SK-N-DZ (cell line): ENCODE measurements around the gene LEP.

Experiments used
- DNase-seq: peaks from one replicate; pipeline ENCODE4 v3.0.0-alpha.2; 2015; ENCODE audit warnings: low spot score

Gene LEP

DNA sequence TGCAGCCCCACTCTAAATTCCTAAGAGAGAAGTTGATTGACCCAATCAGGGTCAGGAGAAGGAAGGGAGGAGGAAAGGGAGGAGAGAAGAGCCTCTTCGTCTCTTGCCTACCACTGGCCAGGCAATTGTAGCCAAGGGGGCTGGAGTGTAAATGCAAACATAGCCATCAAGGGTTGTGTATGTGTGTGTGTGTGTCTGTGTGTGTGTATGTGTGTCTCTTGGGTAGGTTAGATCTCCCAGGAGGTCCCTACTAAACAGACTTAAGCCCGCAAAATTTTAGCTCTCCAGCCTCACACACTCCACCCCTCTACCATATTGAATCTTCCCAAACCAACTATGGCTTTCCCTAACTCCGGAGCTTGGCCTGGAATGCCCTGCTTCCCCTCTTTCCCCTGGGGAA, 3.8 kb downstream of the LEP start:
- no peak for DNase-seq

DNA sequence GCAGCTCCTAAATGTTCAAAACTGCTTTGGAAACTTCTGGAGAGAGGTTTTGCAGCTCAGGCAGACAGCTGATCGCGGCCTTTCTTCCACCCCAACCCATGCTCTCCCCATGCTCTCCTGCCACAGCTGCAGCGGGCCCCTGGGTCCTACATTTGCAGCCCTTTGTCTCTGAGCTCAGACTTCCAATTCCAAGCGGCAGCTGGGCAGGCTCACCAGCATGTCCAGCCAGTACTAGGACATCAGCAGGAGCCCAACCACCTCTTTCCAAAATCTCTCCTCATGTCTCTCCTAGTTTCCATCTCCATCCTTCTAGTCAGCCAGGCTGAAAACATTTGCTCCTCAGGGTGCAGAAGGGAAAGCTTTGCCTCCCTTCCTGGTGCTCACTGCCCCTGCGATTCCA, 6.0 kb downstream of the LEP start:
- no peak for DNase-seq

DNA sequence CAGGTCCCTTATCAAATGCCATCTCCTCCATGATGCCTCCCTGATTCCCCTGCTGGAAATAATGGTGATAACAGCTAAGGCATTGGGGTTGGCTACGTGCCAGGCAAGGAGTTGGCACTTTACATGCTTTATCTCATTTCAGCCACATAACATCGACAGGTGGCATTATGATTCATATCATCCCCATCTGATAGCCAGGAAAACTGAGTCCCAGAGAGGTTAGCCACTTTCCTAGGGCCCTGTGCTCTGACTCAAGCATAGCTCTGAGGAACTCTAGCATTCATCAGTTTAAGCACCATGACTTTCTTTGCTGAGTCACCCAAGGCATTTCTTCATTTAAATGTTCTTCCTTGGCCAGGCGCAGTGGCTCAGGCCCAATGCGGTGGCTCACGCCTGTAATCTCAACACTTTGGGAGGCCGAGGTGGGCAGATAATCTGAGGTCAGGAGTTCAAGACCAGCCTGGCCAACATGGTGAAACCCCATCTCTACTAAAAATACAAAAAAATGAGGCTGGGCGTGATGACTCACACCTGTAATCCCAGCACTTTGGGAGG, 6.6 kb downstream of the LEP start:
- no peak for DNase-seq

DNA sequence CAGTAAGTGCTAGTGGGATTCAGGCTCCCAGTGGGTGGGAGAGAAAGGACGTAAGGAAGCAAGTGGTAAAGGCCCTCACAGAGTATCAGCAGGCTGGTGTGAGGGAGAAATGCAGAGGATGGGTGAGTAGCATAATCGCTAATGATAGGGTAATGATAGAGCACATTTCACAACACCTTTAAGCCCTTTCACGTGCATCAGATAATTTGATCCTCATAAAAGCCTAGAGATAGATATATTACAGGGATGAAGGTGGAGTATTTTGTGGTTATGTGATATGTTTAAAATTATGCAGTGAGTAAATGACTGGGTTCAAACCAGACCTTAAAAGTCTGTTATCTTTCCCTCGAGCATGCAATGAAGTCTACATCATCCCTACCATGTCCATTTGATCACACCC, 10.3 kb downstream of the LEP start:
- no peak for DNase-seq

DNA sequence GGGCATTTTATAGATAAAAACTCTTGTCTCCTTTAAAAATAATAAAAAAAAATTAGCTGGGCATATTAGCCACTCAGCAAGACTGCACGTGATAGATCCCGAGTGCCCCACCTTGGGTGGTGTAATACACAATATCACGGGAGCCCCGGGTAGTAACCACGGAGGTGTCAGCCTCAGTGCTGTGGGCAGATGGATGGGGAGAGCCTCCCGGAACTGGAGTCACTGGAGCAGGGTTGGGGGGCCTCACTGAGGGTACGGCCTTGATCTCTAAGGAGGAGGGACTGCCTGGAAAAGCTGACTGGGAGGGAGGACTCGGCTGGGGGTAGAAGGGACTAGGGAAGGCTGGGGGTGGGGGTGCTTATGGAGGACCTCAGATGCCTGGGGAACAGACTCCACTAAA, 12.6 kb downstream of the LEP start:
- no peak for DNase-seq

DNA sequence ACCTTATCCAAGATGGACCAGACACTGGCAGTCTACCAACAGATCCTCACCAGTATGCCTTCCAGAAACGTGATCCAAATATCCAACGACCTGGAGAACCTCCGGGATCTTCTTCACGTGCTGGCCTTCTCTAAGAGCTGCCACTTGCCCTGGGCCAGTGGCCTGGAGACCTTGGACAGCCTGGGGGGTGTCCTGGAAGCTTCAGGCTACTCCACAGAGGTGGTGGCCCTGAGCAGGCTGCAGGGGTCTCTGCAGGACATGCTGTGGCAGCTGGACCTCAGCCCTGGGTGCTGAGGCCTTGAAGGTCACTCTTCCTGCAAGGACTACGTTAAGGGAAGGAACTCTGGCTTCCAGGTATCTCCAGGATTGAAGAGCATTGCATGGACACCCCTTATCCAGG, 13.4 kb downstream of the LEP start:
- no peak for DNase-seq

DNA sequence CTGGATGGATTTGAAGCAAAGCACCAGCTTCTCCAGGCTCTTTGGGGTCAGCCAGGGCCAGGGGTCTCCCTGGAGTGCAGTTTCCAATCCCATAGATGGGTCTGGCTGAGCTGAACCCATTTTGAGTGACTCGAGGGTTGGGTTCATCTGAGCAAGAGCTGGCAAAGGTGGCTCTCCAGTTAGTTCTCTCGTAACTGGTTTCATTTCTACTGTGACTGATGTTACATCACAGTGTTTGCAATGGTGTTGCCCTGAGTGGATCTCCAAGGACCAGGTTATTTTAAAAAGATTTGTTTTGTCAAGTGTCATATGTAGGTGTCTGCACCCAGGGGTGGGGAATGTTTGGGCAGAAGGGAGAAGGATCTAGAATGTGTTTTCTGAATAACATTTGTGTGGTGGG, 14.2 kb downstream of the LEP start:
- DNase-seq, result no peak

DNA sequence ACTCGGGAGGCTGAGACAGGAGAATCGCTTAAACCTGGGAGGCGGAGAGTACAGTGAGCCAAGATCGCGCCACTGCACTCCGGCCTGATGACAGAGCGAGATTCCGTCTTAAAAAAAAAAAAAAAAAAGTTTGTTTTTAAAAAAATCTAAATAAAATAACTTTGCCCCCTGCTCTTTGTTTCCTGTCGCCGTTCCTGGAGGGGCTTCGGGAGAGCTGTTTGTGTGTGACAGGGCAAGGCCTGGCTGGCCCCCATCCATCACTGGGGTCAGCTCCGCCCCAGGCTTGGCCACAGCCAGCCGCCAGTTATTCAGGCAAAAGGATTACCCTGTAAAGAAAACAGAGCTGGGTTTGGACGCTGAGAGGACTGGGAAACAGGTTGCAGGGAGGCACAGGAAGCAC, 16.4 kb downstream of the LEP start:
- DNase-seq, result no peak

DNA sequence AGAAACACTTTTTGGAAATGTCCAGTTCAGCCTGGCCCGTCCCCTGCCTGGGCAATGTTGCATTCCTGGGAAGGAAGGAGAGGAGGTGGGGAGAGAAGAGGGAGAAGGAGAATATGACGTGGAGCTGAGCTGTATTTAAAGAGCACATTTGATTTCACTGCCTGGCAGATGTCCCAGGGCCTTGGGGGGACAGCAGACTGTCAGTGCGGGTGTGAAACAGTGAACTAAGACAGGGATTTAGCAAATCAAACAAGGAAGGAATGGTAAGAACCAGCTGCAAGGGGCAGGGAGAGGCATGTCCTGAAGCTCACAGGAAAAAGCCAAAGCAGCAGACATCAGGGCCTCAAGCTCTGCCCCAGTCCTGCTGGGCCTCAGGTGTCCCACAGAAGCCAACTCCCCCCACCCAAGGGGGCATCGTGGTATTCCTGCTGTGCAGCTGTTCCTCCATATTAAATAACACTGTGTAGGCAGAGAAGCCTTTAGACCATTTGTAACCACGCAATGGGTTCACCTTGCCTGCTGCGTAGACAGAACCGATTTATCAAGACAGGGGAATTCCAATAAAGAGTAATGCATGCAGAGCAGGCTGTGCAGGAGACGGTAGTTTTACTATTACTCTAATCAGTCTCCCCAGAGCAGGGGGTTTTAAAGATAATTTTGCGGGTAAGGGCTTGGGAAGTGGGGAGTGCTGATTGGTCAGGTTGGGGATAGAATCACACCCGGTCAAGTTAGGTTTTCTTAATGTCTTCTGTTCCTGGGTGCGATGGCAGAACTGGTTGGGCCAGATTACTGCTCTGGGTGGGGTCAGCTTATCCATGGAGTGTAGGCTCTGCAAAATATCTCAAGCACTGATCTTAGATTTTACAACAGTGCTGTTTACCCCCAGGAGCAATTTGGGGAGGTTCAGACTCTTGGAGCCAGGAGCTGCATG, 18.3 kb downstream of the LEP start:
- DNase-seq, result no peak

DNA sequence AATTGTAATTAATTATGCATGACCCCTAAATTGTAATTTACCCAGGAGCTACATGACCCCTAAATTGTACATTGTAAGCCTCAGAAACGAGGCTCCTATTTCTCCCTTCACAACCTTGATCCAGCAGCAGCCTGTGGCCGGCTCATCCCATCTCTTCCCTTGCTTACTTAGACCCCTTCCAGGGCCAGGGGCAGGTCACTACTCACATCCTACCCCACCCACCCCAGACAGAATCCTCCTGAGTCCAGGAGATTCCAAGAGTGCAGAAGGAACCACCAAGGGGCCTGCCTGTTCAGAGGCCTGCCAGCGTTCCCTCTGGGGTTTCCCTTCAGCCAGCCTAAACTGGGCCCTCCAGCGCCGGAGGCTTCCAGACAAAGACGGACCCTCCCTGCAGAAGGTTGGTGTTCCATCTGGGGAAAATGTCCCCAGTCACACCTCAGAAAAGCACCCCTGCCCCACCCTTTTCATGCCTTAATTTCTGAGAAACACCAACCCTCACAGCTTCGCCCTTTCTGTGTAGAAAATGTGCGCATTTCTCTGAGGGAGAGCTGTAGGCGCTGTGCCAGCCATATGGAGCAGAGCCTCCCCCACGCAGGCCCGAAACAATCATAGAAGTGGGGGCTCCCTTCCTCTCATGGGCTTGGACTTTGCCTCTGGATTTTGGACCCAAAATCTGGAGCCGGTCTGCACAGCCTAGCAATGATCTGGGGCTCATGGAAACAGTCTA, 19.2 kb downstream of the LEP start:
- no peak for DNase-seq

DNA sequence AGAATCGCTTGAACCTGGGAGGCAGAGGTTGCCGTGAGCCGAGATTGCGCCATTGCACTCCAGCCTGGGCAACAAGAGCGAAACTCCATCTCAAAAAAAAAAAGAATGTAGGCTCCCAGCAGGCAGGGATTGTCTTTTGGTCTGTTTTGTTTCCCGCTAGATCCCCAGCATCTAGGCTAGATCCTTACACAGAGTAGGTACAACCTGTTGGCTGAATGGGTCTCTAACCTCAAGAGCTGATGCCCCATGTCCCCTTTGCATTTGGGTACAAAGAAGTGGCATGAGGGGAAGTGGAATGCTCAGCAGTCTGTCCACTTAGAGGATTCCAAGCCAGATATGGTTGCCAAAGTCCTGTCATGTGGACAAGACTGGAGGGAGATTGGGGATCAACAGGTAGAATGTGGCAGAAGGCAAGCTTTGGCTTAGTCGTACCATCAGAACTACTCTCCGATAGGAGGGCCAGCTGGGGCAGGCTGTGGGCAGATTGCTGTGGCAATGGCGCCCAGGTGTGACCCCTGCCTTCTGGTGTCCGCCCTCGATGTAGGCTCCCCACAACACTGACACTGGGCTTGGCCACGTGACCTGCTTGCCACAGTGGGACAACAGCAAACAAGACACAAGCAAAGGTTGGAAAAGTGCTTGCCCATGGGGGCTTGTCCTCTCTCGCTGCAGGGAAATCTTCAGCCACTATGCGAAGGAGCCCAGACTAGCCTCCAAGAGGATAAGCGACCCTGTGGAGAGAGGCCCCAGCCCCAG, 21.4 kb downstream of the LEP start:
- DNase-seq, result no peak

DNA sequence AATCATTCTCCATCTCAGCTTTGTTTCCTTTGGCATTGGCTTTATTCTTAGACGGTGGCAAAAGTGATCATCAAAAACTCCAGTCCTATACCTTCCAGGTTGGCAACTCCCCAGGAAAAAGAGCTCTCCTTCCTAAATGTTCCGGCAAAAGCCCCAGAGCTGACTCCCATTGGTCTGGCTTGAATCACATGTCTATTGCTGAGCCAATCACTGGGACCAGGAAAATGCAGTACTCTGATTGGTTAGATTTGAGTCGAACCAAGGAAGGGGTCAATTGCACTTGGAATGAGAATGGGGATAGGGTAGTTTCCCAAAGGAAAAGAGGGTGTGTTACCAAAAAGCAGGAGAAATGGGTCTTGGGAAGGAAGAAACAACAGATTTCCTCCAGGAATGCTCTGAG, 22.3 kb downstream of the LEP start:
- DNase-seq, result no peak

DNA sequence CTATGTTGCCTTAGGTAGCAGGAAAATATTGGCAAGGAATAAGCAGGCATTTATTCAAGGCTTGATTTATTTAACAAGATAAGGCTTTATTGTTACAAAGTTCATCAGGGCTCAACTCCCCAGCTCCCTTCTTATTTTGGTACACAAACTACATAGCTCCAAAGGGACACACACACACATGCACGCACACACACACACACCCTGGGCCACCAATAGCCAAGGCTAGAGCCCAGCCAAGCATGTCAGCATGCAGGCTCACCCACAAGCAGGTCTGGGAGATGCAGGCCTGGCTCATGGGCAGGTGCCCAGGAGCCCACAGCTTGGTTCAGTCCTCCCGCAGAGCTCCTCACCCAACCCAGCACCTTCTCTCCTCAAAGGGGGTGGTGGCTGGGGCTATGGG, 23.4 kb downstream of the LEP start:
- DNase-seq, result no peak

DNA sequence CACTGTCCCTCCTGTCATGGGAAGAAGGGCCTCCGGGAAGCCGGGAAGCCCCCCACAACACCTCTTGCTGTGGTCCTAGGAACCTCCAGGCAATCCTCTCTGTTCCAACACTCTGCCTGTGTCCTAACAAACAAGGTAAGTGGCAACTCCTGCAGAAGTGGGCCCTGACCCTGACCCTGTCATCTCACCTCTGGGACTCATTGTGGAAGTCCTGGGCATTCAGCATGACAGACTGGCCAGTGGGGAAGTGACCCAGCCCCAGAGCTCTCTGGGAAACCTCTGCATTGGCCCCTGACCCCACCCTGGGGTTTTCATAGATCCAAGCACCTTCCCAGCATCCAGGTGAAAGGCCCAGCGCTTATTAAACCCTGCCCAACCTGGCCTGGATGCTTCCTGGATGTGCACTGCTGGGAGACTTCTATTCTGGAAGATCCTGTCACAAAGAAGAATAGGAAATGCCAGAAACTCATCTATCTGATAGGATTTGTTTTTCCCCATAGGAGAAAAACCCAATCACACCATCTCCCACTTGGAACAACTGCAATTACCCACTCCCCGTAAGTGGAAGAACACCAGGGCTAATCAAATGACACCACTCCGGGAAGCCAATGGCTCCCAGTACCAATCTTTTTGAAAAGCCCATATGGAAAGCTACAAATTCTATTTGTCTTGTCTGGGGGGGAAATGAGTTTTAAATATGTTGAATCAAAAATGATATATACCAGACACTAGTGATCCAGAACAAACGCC, 24.3 kb downstream of the LEP start:
- no peak for DNase-seq

DNA sequence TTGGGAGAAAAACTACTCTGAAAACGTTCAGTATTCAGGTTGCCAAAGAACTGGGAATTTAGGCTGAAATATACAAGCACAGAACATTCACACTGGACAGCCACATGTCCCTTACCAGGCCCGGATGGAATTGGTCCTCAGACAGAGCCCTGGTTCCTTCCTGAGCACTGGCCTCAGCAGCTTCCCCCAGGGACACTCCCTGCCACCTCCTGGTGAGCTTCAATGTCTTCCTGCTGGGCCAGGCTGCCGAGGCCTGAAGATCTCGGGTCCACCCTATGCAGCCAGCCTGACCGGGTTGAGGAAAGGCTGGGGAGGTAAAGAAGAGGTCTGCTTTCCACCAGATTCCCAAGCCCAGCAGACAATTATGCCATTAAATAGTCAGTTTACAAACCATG, 24.8 kb downstream of the LEP start:
- peak; percentile 46 for DNase-seq

DNA sequence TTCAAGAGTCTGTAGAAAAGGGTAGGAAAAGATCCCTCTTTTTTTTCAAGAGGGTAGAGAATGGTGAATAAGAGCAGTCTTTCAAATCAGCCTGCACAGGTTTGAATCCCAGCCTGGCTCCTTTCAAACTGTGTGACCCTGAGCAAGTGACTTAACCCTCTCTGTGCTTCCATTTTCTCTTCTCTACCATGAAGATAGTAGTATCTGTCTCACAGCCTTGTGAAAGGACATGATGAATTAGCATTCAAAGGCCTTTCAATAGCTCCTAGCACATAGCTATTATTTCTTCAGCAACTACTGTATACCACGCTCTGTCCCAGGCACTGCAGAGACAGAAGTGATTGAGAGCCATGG, 25.4 kb downstream of the LEP start:
- no peak for DNase-seq

DNA sequence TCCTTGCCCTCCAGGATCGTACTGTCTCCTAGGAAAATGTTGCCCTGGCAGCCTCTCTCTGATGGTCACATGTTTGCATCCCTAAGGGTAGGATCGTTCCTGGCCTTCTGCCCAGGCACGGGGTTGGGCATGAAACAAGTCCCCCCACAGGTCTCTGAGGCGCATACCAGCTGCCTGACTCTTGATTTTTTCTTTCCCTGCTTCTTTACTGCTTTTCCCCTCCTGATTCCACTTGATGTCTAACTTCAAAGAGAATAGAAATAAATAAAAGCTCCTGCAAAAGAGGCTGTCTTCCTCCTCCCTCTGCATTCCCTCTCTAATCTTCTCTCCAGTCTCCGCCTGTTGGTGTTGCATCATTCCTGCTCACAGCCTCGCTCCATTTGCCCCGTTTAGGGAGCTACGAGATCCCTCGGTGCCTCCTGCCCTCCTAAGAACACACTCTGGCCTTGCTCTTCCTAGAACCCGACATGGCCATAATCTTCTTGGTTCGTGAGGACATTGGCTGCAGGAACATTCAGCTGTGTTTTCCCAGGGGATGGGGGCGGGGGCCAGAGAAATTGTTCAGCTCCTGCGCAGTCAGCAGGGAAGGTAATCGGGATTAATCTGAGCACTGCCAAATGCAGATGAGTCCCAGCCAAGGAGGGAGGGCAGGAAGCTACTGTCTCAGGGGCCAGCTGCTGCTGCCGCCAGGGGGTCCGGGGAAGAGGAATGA, 26.0 kb downstream of the LEP start:
- DNase-seq, result peak; percentile 77

DNA sequence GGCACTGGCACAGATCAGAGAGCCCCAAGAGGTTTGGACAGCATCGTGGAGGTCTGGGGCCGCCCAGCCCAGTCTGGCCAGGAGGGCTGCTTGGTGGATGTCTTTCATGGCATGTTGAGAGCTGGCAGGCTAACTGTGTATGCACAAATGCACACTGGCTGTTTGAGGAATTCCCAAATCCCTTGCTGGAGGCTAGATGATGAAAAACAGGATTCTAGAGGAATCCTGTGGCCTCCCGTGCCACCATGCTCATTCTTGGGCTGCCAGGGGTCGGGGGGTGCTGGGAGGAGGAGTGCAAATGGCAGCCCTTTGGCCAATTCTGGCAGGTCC, 26.5 kb downstream of the LEP start:
- no peak for DNase-seq

DNA sequence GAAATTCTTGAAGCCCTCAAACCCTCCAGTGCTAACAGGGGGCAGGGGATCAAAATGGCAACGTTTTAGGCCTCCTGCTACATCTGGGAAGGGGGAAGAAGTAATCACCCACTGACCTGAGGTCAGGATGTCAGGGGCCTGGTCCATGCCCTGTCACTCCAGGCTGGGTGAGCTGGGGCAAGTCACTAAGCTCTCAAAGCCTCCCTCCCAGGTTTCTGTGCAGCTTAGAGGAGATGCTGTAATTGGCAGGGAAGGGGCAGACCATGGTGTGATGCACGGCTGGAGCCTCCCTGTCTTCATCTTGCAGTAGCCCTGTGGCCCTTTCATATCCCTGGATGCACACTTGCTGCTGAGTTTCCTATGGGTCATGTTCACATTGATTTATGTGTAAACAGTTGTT, 27.2 kb downstream of the LEP start:
- DNase-seq, result no peak

DNA sequence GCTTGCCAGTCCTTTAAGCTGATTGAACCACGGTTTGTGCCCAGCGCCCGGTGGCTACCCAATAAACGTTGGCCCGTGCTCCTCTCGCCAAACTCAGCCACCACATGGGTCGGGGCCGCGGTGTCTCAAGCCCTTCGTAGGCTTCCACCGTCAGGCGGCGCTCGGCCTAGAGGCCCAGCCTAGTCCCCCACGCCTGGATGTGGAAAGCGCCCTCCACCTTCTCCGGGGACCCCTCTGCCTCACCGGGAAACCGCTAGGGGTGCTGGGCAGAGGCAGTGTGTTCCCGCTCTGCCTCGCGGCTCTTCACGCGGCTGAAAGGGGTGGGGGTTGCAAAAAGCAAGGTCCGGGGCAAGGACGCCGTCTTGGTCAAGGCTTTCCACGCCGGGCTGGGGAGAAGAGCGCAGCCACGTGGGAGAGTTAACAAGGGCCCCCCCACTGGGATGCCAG, 29.8 kb downstream of the LEP start:
- no peak for DNase-seq

DNA sequence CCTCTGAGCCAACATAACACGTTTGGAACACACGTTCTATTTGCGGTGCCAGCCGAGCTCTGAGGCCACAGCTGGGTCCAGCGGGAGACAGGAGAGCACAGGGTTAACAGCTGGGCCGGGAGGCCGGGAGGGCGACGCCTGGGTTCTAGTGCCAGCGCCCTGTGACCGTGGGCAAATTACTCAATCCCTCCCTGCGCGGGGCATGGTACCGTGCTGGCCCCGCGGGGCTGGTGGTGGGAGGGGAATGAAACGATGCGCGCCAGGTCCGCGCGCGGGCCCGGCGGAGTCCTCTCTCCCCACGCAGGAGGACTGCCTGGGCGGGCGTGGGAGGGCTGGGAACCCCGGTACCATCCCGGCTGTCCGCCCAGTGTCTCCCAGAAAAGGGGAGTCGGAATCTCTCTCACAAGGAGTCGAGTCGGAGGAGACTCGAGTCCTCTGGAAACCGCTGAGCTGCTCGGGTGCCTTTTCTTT, 30.4 kb downstream of the LEP start:
- no peak for DNase-seq
